ENCODE results near the gene TAF5L.
A peak's percentile ranks its signal among the peaks of the same experiment; 100 is the strongest.

Gene TAF5L

DNA sequence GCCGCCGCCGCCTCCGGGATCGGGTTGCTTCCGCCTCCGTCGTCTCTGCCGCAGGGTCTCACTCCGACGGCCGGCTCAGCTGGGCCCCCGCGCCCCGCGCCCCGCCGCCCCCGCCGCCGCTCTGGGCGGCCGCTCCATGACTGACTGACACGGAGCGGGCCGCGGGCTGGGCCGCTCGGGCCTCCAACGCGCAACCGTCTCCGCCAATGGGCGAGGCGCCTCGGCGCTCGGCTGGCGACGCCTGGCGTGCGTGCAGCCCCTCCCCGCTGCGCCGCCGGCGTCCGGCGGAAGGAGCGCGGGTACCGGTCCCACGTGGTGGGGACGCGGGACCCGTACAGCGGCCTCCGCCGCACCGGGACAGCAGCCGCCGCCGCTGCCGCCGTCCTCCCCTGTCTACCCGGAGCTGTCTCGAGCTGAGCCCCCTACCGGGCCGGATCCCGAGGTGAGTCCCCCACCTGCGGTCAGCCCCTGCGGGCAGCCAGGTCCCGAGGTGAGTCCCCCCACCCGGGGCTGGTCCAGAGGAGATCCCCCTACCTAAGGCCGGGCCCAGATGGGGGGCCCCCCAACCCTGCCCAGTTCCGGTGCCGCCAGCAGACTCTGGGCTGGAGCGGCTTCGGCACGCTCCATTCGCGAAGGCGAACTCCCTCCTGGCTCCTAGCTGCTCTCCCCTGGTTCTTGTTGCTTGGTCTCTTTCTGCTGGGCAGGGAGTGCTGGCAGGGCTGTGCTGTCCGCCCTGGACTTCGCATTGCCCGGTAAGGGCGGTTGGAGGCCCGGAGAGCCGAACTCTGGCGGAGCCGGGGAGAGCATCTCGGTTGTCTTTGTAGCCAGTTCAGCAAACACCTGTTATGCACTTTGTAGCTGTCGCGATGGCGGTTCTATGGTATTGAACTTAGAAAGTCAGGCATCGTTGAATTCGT, at the start of gene TAF5L, which contains the start of gene URB2:
TAF5L (minus strand) TSS at position 208 of the 917 bp plus-strand sequence. CDS start 11,640 bp downstream, outside the sequence.
URB2 (plus strand) TSS at position 333 of the 917 bp plus-strand sequence. CDS start 1,387 bp downstream, outside the sequence.
- no peak for TF ChIP-seq CTCF (conservative IDR thresholded peaks at IDR 0.05; ENCODE audit: low read depth, low read length)
- peak within 1 kb of the TSS; percentile 72 for H3K27ac ChIP-seq
- peak within 1 kb of the TSS; percentile 98 for H3K4me3 ChIP-seq (IDR thresholded peaks at IDR 0.05; ENCODE audit: insufficient read depth, low read depth, low read length)
- H3K36me3 ChIP-seq (ENCODE audit: insufficient read depth): no peaks in the 10 kb centered on the region
- H4K20me1 ChIP-seq (ENCODE audit: insufficient read depth): peaks cover 2% of the 10 kb centered on the region
- H3K27me3 ChIP-seq (ENCODE audit: insufficient read depth, low read depth): no peaks in the 10 kb centered on the region
- peak within 1 kb of the TSS; percentile 87 for H3K4me2 ChIP-seq
- peaks cover 56% of the 10 kb centered on the region for H3K4me1 ChIP-seq (ENCODE audit: low read depth, poor library complexity, severe bottlenecking)
- peak within 1 kb of the TSS; percentile 79 for H3K9ac ChIP-seq
- peaks cover 91% of the 10 kb centered on the region for H3K79me2 ChIP-seq (ENCODE audit: insufficient read depth, low read depth)
- H2AFZ ChIP-seq (ENCODE audit: low read depth): peak within 1 kb of the TSS; percentile 88

- no peak overlapping the region for H3K9ac ChIP-seq
- H3K79me2 ChIP-seq (ENCODE audit: insufficient read depth, low read depth): no peaks in the 10 kb centered on the region
- H3K4me3 ChIP-seq (IDR thresholded peaks at IDR 0.05; ENCODE audit: insufficient read depth, low read depth, low read length): no peak overlapping the region
- H3K4me2 ChIP-seq: no peak overlapping the region
- H4K20me1 ChIP-seq (ENCODE audit: insufficient read depth): no peaks in the 10 kb centered on the region
- no peaks in the 10 kb centered on the region for H3K27me3 ChIP-seq (ENCODE audit: insufficient read depth, low read depth)
- H3K36me3 ChIP-seq (ENCODE audit: insufficient read depth): no peaks in the 10 kb centered on the region
- H3K27ac ChIP-seq: no peak overlapping the region
- H3K4me1 ChIP-seq (ENCODE audit: low read depth, poor library complexity, severe bottlenecking): no peaks in the 10 kb centered on the region
- H2AFZ ChIP-seq (ENCODE audit: low read depth): no peak overlapping the region
- TF ChIP-seq CTCF (conservative IDR thresholded peaks at IDR 0.05; ENCODE audit: low read depth, low read length): no peak
Measured at GRCh38 chr1:229675396-229675795, 49.5 kb upstream of the TAF5L start.

GRCh38 chr1:229674042-229674441, 48.1 kb upstream of the TAF5L start:
- Histone ChIP-seq H3K4me3 (IDR thresholded peaks at IDR 0.05; ENCODE audit: insufficient read depth, low read depth, low read length) (no peak overlapping the region), H3K4me1 (ENCODE audit: low read depth, poor library complexity, severe bottlenecking) (no peaks in the 10 kb centered on the region), H3K36me3 (ENCODE audit: insufficient read depth) (no peaks in the 10 kb centered on the region), H3K27me3 (ENCODE audit: insufficient read depth, low read depth) (no peaks in the 10 kb centered on the region), H3K4me2 (no peak overlapping the region), H3K79me2 (ENCODE audit: insufficient read depth, low read depth) (no peaks in the 10 kb centered on the region), H3K27ac (no peak overlapping the region), H4K20me1 (ENCODE audit: insufficient read depth) (no peaks in the 10 kb centered on the region), H2AFZ (ENCODE audit: low read depth) (no peak overlapping the region), H3K9ac (no peak overlapping the region)
- no peak for TF ChIP-seq CTCF (conservative IDR thresholded peaks at IDR 0.05; ENCODE audit: low read depth, low read length)

- no peaks in the 10 kb centered on the region for H3K4me1 ChIP-seq (ENCODE audit: low read depth, poor library complexity, severe bottlenecking)
- H4K20me1 ChIP-seq (ENCODE audit: insufficient read depth): no peaks in the 10 kb centered on the region
- no peak overlapping the region for H3K4me3 ChIP-seq (IDR thresholded peaks at IDR 0.05; ENCODE audit: insufficient read depth, low read depth, low read length)
- no peak overlapping the region for H3K4me2 ChIP-seq
- H3K27ac ChIP-seq: no peak overlapping the region
- no peak overlapping the region for H3K9ac ChIP-seq
- H3K36me3 ChIP-seq (ENCODE audit: insufficient read depth): no peaks in the 10 kb centered on the region
- H2AFZ ChIP-seq (ENCODE audit: low read depth): no peak overlapping the region
- no peak for TF ChIP-seq CTCF (conservative IDR thresholded peaks at IDR 0.05; ENCODE audit: low read depth, low read length)
- no peaks in the 10 kb centered on the region for H3K79me2 ChIP-seq (ENCODE audit: insufficient read depth, low read depth)
- H3K27me3 ChIP-seq (ENCODE audit: insufficient read depth, low read depth): no peaks in the 10 kb centered on the region
Measured at GRCh38 chr1:229672246-229672645, 46.3 kb upstream of the TAF5L start.
